NCI-H146 treated with DMSO at 0.1 percent for 48 hours (cell line): ENCODE results near the gene SELL.
"Not testable (repeated sequence)": the region's sequence is repeated elsewhere in the genome, so short reads cannot be mapped to it uniquely, and the experiment has no call there.

ENCODE experiments used
- DNase-seq: peaks from one replicate; lab custom pipeline; 2025; ENCODE audit not compliant: unreplicated experiment; lab: John Stamatoyannopoulos, UW

The SELL gene

GRCh38 chr1:169711469-169712308 lies at the start of gene SELL:
Gene SELL, minus strand, starts transcription at chr1:169711620. Its CDS starts 122 bp downstream, at chr1:169711498.
- DNase-seq: no peak

- DNase-seq: no peak
Measured at GRCh38 chr1:169759038-169759437, 47.6 kb upstream of the SELL start.

GRCh38 chr1:169753549-169753948 lies 42.1 kb upstream of the SELL start:
- no peak for DNase-seq

- DNase-seq: no peak
Measured at GRCh38 chr1:169750041-169750440, 38.6 kb upstream of the SELL start.

GRCh38 chr1:169746550-169746949 lies 35.1 kb upstream of the SELL start:
- DNase-seq: no peak

GRCh38 chr1:169745015-169745861 lies 33.8 kb upstream of the SELL start:
- DNase-seq: no peak

GRCh38 chr1:169741666-169742394 lies 30.4 kb upstream of the SELL start:
- DNase-seq: no peak

GRCh38 chr1:169739980-169740379 lies 28.6 kb upstream of the SELL start:
- no peak for DNase-seq

GRCh38 chr1:169733924-169734323 lies 22.5 kb upstream of the SELL start, which contains the start of gene SELE:
Gene SELE, minus strand, starts transcription at chr1:169734079. Its CDS starts 467 bp downstream, at chr1:169733612.
- no peak for DNase-seq

- DNase-seq: no peak
Measured at GRCh38 chr1:169731446-169731845, 20.0 kb upstream of the SELL start.

- DNase-seq: no peak
Measured at GRCh38 chr1:169729991-169730390, 18.6 kb upstream of the SELL start.

- DNase-seq: no peak
Measured at GRCh38 chr1:169727307-169727706, 15.9 kb upstream of the SELL start.

- DNase-seq: no peak
Measured at GRCh38 chr1:169726851-169727250, 15.4 kb upstream of the SELL start.

- no peak for DNase-seq
Measured at GRCh38 chr1:169725930-169726329, 14.5 kb upstream of the SELL start.

GRCh38 chr1:169724168-169724567 lies 12.7 kb upstream of the SELL start:
- DNase-seq: no peak

- DNase-seq: no peak
Measured at GRCh38 chr1:169723763-169724162, 12.3 kb upstream of the SELL start.

- no peak for DNase-seq
Measured at GRCh38 chr1:169722779-169723178, 11.4 kb upstream of the SELL start.

GRCh38 chr1:169715100-169715499 lies 3.7 kb upstream of the SELL start:
- not testable (repeated sequence) for DNase-seq

- not testable (repeated sequence) for DNase-seq
Measured at GRCh38 chr1:169713090-169713489, 1.7 kb upstream of the SELL start.

- DNase-seq: no peak
Measured at GRCh38 chr1:169712309-169712631, 850 bp upstream of the SELL start.

- no peak for DNase-seq
Measured at GRCh38 chr1:169708647-169709046, 2.8 kb downstream of the SELL start.
